A673 (cell line): ENCODE data around the gene PRPF6. TPM values are rescaled to one million over a fixed set of nuclear protein-coding genes. Genes with fewer than 3 reads are reported as not detected.

ENCODE experiments used
- BruUV-seq: library from RNA; stranded (reverse); fragments of 400-500 nt; replicated peaks from 2 replicates; lab custom pipeline; 2021; lab: Mats Ljungman, UMichigan
- CTCF ChIA-PET: fragments of 300-600 bp; sonication (Branson Sonifier 250); formaldehyde crosslinking; loops from one replicate; lab custom pipeline; 2022; ENCODE audit warnings: antibody characterized with exemption; lab: Charles Lee
- POLR2A ChIA-PET: fragments of 300-600 bp; sonication (Branson Sonifier 250); formaldehyde crosslinking; loops from one replicate; lab custom pipeline; 2022; ENCODE audit warnings: antibody characterized with exemption; ENCODE audit not compliant: low non-redundant PET; lab: Charles Lee
- DNase-seq: peaks from one replicate; pipeline ENCODE4 v3.0.0-alpha.2; 2015; ENCODE audit warnings: low spot score
- H3K27ac ChIP-seq: fragments of 200-600 bp; sonication (generic); 2 replicates; pipeline ENCODE4 v1.5.1; 2016; ENCODE audit warnings: mixed run types, low read depth, mild to moderate bottlenecking, mixed read lengths, antibody characterized with exemption, low read length; ENCODE audit not compliant: poor library complexity, severe bottlenecking
- H3K27me3 ChIP-seq: fragments of 200-600 bp; sonication (generic); replicated peaks from 2 replicates; pipeline ENCODE4 v1.6.1; 2017; ENCODE audit warnings: mixed run types, low read depth, mild to moderate bottlenecking, mixed read lengths, antibody characterized with exemption, low read length; ENCODE audit not compliant: insufficient read depth, poor library complexity
- H3K36me3 ChIP-seq: fragments of 200-600 bp; sonication (generic); 2 replicates; pipeline ENCODE4 v1.6.1; 2016; ENCODE audit warnings: mixed run types, mild to moderate bottlenecking, mixed read lengths, antibody characterized with exemption, low read length; ENCODE audit not compliant: insufficient read depth, poor library complexity, severe bottlenecking
- H3K4me1 ChIP-seq: fragments of 200-600 bp; sonication (generic); 2 replicates; pipeline ENCODE4 v1.6.1; 2017; ENCODE audit warnings: mixed run types, mild to moderate bottlenecking, mixed read lengths, antibody characterized with exemption, low read length; ENCODE audit not compliant: insufficient read depth, poor library complexity, severe bottlenecking
- H3K4me3 ChIP-seq: fragments of 200-600 bp; sonication (generic); 2 replicates; pipeline ENCODE4 v1.5.1; 2016; ENCODE audit warnings: low read depth, mixed run types, mild to moderate bottlenecking, mixed read lengths, low read length; ENCODE audit not compliant: poor library complexity, severe bottlenecking
- H3K9me3 ChIP-seq: fragments of 200-600 bp; sonication (generic); 2 replicates; pipeline ENCODE4 v1.6.1; 2016; ENCODE audit warnings: mixed run types, low read depth, mild to moderate bottlenecking, mixed read lengths, antibody characterized with exemption, low read length; ENCODE audit not compliant: poor library complexity, severe bottlenecking
- CTCF ChIP-seq: fragments of 300-800, 200-600 bp; sonication (generic); conservative IDR thresholded peaks from 2 replicates; pipeline ENCODE4 v1.5.1; 2017; ENCODE audit warnings: low read depth, mild to moderate bottlenecking, antibody characterized with exemption, low read length, moderate library complexity, mixed read lengths
- EZH2 ChIP-seq: fragments of 200-600 bp; sonication (generic); IDR thresholded peaks from 2 replicates; pipeline ENCODE4 v1.6.1; 2017; ENCODE audit warnings: borderline replicate concordance, low read depth, mild to moderate bottlenecking, mixed read lengths, antibody characterized with exemption, low read length; ENCODE audit not compliant: poor library complexity, severe bottlenecking
- intact Hi-C: fragments of 100-400 bp; cut with micrococcal nuclease; formaldehyde crosslinking; loops from one replicate; pipeline ENCODE4 v1.10.0; 2022; ENCODE audit not compliant: unreplicated experiment
- total RNA-seq: library from RNA; stranded (reverse); gene quantifications from 2 replicates; pipeline ENCODE4 v1.2.3, GENCODE V29; 2021

Gene PRPF6
- total RNA-seq, 1 experiment from 2014 or later, result 86.3 TPM

- H3K4me1 ChIP-seq, result peaks cover 5% of the 10 kb centered on the region
- BruUV-seq, result no TSS peak
- POLR2A ChIA-PET, result no interaction called here
- peaks cover 11% of the 10 kb centered on the region for H3K9me3 ChIP-seq
- peaks cover 45% of the 10 kb centered on the region for H3K36me3 ChIP-seq
- no peak for DNase-seq
- CTCF ChIA-PET, result no interaction called here
- no peaks in the 10 kb centered on the region for H3K27me3 ChIP-seq
- intact Hi-C loops, result no loop called here
- H3K4me3 ChIP-seq, result no peak overlapping the region
- no peak overlapping the region for H3K27ac ChIP-seq
- TF ChIP-seq EZH2 (no peak), CTCF (no peak)
These were observed 13.4 kb upstream of the PRPF6 start for GRCh38 chr20:63967330-63968135.

GRCh38 chr20:63968136-63968927, 12.6 kb upstream of the PRPF6 start:
- POLR2A ChIA-PET, result no interaction called here
- TF ChIP-seq CTCF (no peak), EZH2 (no peak)
- Histone ChIP-seq H3K4me3 (peak overlapping the region; percentile 73), H3K4me1 (peaks cover 5% of the 10 kb centered on the region), H3K27ac (peak overlapping the region; percentile 84), H3K36me3 (peaks cover 37% of the 10 kb centered on the region), H3K9me3 (peaks cover 11% of the 10 kb centered on the region), H3K27me3 (no peaks in the 10 kb centered on the region)
- BruUV-seq, result TSS peak; percentile 47
- DNase-seq, result no peak
- CTCF ChIA-PET, result no interaction called here
- intact Hi-C loops, result no loop called here

DNA sequence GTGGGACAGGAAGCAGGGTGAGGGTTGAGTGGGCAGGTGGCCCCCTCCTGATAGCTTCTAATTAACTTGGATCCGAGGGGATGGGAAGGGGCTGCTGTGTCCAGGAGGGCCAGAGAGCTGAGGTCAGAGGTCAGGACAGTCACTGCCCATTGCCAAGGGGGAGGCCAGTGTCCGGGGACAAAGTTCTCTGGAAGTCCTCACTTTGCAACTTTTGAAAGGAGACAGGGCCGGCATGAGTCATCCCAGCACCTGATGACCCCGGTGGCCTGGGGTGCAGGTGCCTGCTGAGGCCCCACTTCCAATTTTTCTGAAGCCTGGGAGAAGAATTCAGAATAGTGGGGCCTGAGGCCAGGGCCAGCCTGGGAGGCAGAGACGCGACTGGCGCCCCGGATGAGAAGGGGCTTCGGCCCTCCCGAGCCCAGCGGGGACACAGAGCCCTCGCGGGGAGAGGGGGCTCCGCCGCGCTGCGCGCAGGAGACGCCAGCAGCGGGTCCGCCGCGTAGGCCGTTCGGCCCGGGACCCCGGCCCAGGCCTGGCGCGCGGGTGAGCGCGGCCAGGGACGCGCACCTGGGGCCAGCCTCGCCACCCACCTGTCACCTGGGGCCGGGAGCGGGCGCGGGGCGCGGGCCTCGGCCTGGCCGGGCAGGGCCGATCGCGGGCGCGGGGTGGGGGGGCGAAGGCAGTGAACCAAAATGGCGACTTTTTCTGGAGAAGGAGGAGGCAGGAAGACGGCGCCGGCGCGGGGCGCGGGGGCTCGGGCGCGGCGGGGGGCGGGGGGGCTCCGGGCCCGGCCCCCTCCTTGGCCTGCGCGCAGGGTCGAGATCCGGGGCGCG, 11.8 kb upstream of the PRPF6 start:
- POLR2A ChIA-PET, result no interaction called here
- TF ChIP-seq CTCF, result no peak
- Histone ChIP-seq H3K4me1 (peaks cover 5% of the 10 kb centered on the region), H3K4me3 (peak overlapping the region; percentile 73), H3K36me3 (peaks cover 29% of the 10 kb centered on the region), H3K9me3 (peaks cover 11% of the 10 kb centered on the region), H3K27me3 (no peaks in the 10 kb centered on the region), H3K27ac (peak overlapping the region; percentile 84)
- no TSS peak for BruUV-seq
- intact Hi-C loops, result no loop called here
- DNase-seq, result peak; percentile 36
- CTCF ChIA-PET, result no interaction called here
